GM23248 (cell line): ENCODE results near the gene TENM4.

Experiments
- EZH2 ChIP-seq: fragments of 200-600 bp; sonication (generic); IDR thresholded peaks from 2 replicates; pipeline ENCODE4 v1.6.1; 2018; ENCODE audit warnings: antibody characterized with exemption, mild to moderate bottlenecking; ENCODE audit not compliant: insufficient read depth, poor library complexity, severe bottlenecking
- EZH2phosphoT487 ChIP-seq: fragments of 200-600 bp; sonication (generic); IDR thresholded peaks from 2 replicates; pipeline ENCODE4 v1.6.1; 2018; ENCODE audit warnings: antibody characterized with exemption, moderate library complexity, mild to moderate bottlenecking, low read depth; ENCODE audit not compliant: insufficient read depth

- TF ChIP-seq EZH2 (no peak), EZH2phosphoT487 (no peak)
These were observed 144.7 kb downstream of the TENM4 start for GRCh38 chr11:79296141-79296540.
